B cell (primary cell): ENCODE data around the gene LEMD3. TPM values are rescaled to one million over a fixed set of nuclear protein-coding genes. Genes with fewer than 3 reads are reported as not detected.
A peak's percentile ranks its signal among the peaks of the same experiment; 100 is the strongest.

ENCODE experiments used
- ATAC-seq: fragments of 200-7000 bp; cut with Tn5 transposase; one replicate; pipeline ENCODE4 v1.10.0; 2021; ENCODE audit warnings: low read depth, mild to moderate bottlenecking, moderate number of reproducible peaks, moderate library complexity
- CTCF ChIA-PET: fragments of 350-600 bp; sonication (Branson Sonifier 250); formaldehyde crosslinking; loops from one replicate; lab custom pipeline; 2021; ENCODE audit warnings: antibody characterized with exemption, inconsistent platforms; lab: Charles Lee
- POLR2A ChIA-PET: fragments of 350-600 bp; sonication (Branson Sonifier 250); formaldehyde crosslinking; loops from one replicate; lab custom pipeline; 2021; ENCODE audit warnings: antibody characterized with exemption; lab: Charles Lee
- DNase-seq: peaks from one replicate; pipeline ENCODE4 v3.0.0; 2013
- H2AFZ ChIP-seq: 2 replicates; pipeline ENCODE4 v1.6.1; 2012; ENCODE audit warnings: mild to moderate bottlenecking, low read depth, low read length; ENCODE audit not compliant: insufficient read depth, poor library complexity, severe bottlenecking
- H3K27ac ChIP-seq, 2 donors: 1 replicate in 1 of 2; 2 replicates in 1 of 2; pipeline ENCODE4 v1.5.1; 2012 to 2013; ENCODE audit warnings: low read length in 2 of 2, mild to moderate bottlenecking in 2 of 2, moderate library complexity in 1 of 2
- H3K27me3 ChIP-seq, 4 experiments: fragments of 200-600 bp in 1 of 4; sonication (generic) in 1 of 4; replicated peaks in 1 of 4; 1 replicate in 2 of 4; 2 replicates in 2 of 4; pipeline versions ENCODE4 v1.6.1 to v1.7.0; 2013 to 2016; ENCODE audit warnings: low read length in 3 of 4, mild to moderate bottlenecking in 2 of 4, mixed read lengths in 1 of 4, moderate library complexity in 1 of 4; ENCODE audit not compliant: insufficient read depth in 4 of 4, control insufficient read depth in 3 of 4; ENCODE audit errors: control extremely low read depth in 1 of 4
- H3K36me3 ChIP-seq, 2 experiments: replicated peaks in 1 of 2; 1 replicate in 1 of 2; 2 replicates in 1 of 2; pipeline versions ENCODE4 v1.6.1 to v1.7.1; 2013; ENCODE audit warnings: low read length in 1 of 2; ENCODE audit not compliant: insufficient read depth in 2 of 2, control insufficient read depth in 1 of 2; ENCODE audit errors: control extremely low read depth in 1 of 2, extremely low read depth in 1 of 2
- H3K4me1 ChIP-seq, 2 donors: fragments of 200-600 bp in 1 of 2; sonication (generic) in 1 of 2; 1 replicate in 1 of 2; 2 replicates in 1 of 2; pipeline versions ENCODE4 v1.5.1 to v1.6.1; 2013 to 2017; ENCODE audit warnings: low read length in 2 of 2; ENCODE audit not compliant: control insufficient read depth in 2 of 2, insufficient read depth in 2 of 2
- H3K4me2 ChIP-seq: replicated peaks from 2 replicates; pipeline ENCODE3; 2012; ENCODE audit warnings: mild to moderate bottlenecking, low read depth, low read length; ENCODE audit not compliant: poor library complexity, severe bottlenecking
- H3K4me3 ChIP-seq, 5 experiments: fragments of 200-600 bp in 1 of 5; sonication (generic) in 1 of 5; 1 replicate in 3 of 5; 2 replicates in 2 of 5; pipeline versions ENCODE4 v1.5.1 to v1.7.0; 2011 to 2016; ENCODE audit warnings: low read length in 4 of 5, mild to moderate bottlenecking in 4 of 5, low read depth in 2 of 5, control low read depth in 1 of 5, moderate library complexity in 1 of 5; ENCODE audit not compliant: insufficient read depth in 1 of 5; ENCODE audit errors: control extremely low read depth in 1 of 5, extremely low read depth in 1 of 5
- H3K79me2 ChIP-seq: fragments of 200-600 bp; sonication (generic); one replicate; pipeline ENCODE4 v1.6.0; 2016; ENCODE audit warnings: low read length; ENCODE audit not compliant: control insufficient read depth, insufficient read depth
- H3K9ac ChIP-seq: fragments of 200-600 bp; sonication (generic); 2 replicates; pipeline ENCODE4 v1.6.1; 2017; ENCODE audit warnings: mild to moderate bottlenecking, low read length, moderate library complexity
- H3K9me3 ChIP-seq, 3 donors: one replicate each; pipeline versions ENCODE4 v1.6.1 to v1.7.1; 2013; ENCODE audit warnings: low read length in 2 of 3; ENCODE audit not compliant: control insufficient read depth in 2 of 3, insufficient read depth in 1 of 3; ENCODE audit errors: control extremely low read depth in 1 of 3
- H4K20me1 ChIP-seq: 2 replicates; pipeline ENCODE4 v1.6.0; 2012; ENCODE audit warnings: mild to moderate bottlenecking, low read length; ENCODE audit not compliant: insufficient read depth, control insufficient read depth, poor library complexity, severe bottlenecking
- H3K27ac Mint-ChIP-seq: one replicate; pipeline ENCODE4 v1.8.0; 2021; ENCODE audit warnings: mixed read lengths
- H3K27me3 Mint-ChIP-seq: one replicate; pipeline ENCODE4 v1.8.0; 2021; ENCODE audit warnings: mixed read lengths
- H3K4me1 Mint-ChIP-seq: one replicate; pipeline ENCODE4 v1.8.0; 2021; ENCODE audit warnings: mixed read lengths
- H3K4me3 Mint-ChIP-seq: one replicate; pipeline ENCODE4 v1.8.0; 2021; ENCODE audit warnings: mixed read lengths
- H3K9me3 Mint-ChIP-seq: one replicate; pipeline ENCODE4 v1.8.0; 2022; ENCODE audit warnings: mixed read lengths; ENCODE audit not compliant: insufficient read depth
- EZH2 ChIP-seq: IDR thresholded peaks from 2 replicates; pipeline ENCODE4 v1.6.1; 2012; ENCODE audit warnings: borderline replicate concordance, low read depth, mild to moderate bottlenecking, moderate library complexity, low read length; ENCODE audit not compliant: insufficient read depth, poor library complexity, severe bottlenecking
- WGBS: methylation state at CpG from one replicate; pipeline ENCODE4 v1.1.5; 2013; ENCODE audit warnings: missing lambda C conversion rate; ENCODE audit not compliant: insufficient coverage; 5-methylcytosine and 5-hydroxymethylcytosine counted together
- intact Hi-C: fragments of 100-400 bp; cut with micrococcal nuclease; formaldehyde crosslinking; loops from one replicate; pipeline ENCODE4 v1.10.0; 2022
- polyA plus RNA-seq: library from polyadenylated mRNA; depleted of rRNA; stranded (reverse); fragments of >200 nt; gene quantifications from 2 replicates; pipeline ENCODE4 v1.2.3, GENCODE V29; 2012
- total RNA-seq, 2 donors: library from RNA; stranded (reverse); fragments of 120-200 nt in 1 of 2; gene quantifications; 1 replicate in 1 of 2; 2 replicates in 1 of 2; pipeline versions ENCODE4 v1.2.3 to v1.2.4, GENCODE V29; 2013 to 2022
- TF ChIP-seq, protein P1 (sequence below): fragments of 200-600 bp; IDR thresholded peaks from one replicate; pipeline ENCODE4 v1.8.0; 2022; ENCODE audit warnings: antibody characterized with exemption, mild to moderate bottlenecking

The LEMD3 gene
- total and polyA plus RNA-seq, 2 donors (not counting 1 experiment from before 2014, with no cell fraction given), result 19.4 to 71.8 TPM

- TF ChIP-seq, protein P1, sequence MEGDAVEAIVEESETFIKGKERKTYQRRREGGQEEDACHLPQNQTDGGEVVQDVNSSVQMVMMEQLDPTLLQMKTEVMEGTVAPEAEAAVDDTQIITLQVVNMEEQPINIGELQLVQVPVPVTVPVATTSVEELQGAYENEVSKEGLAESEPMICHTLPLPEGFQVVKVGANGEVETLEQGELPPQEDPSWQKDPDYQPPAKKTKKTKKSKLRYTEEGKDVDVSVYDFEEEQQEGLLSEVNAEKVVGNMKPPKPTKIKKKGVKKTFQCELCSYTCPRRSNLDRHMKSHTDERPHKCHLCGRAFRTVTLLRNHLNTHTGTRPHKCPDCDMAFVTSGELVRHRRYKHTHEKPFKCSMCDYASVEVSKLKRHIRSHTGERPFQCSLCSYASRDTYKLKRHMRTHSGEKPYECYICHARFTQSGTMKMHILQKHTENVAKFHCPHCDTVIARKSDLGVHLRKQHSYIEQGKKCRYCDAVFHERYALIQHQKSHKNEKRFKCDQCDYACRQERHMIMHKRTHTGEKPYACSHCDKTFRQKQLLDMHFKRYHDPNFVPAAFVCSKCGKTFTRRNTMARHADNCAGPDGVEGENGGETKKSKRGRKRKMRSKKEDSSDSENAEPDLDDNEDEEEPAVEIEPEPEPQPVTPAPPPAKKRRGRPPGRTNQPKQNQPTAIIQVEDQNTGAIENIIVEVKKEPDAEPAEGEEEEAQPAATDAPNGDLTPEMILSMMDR, result no peak
- no peak for TF ChIP-seq EZH2
Measured at GRCh38 chr12:65133879-65134278, 35.5 kb upstream of the LEMD3 start.

GRCh38 chr12:65139389-65139788 is 30.0 kb upstream of the LEMD3 start:
- H3K27me3 ChIP-seq, result peaks cover 0 to 7% (median 0%) of the 10 kb centered on the region in 4 experiments
- no peak overlapping the region for H3K4me2 ChIP-seq
- ATAC-seq (no peak), DNase-seq (no peak)
- intact Hi-C loops, result no loop called here
- no peaks in the 10 kb centered on the region for H3K36me3 ChIP-seq
- no peaks in the 10 kb centered on the region for H4K20me1 ChIP-seq
- Mint-ChIP-seq H3K4me3 (no peak overlapping the region), H3K27me3 (peaks cover 16% of the 10 kb centered on the region), H3K9me3 (peaks cover 4% of the 10 kb centered on the region), H3K27ac (no peak overlapping the region), H3K4me1 (peaks cover 7% of the 10 kb centered on the region)
- POLR2A ChIA-PET, result no interaction called here
- H3K9ac ChIP-seq, result no peak overlapping the region
- CTCF ChIA-PET, result no interaction called here
- no peak for TF ChIP-seq EZH2
- TF ChIP-seq, protein P1, result no peak
- no peaks in the 10 kb centered on the region for H3K79me2 ChIP-seq
- H3K4me3 ChIP-seq, result no peak overlapping the region
- H3K27ac ChIP-seq, result no peak overlapping the region
- peak overlapping the region; percentile 17 for H2AFZ ChIP-seq
- WGBS, result 86% methylated on average over 1 of the region's 1 CpG
- peaks cover 5 to 8% of the 10 kb centered on the region in 2 donors for H3K4me1 ChIP-seq
- peaks cover 2 to 4% (median 3%) of the 10 kb centered on the region in 3 donors for H3K9me3 ChIP-seq

More at GRCh38 chr12:65133879-65134278, 35.5 kb upstream of the LEMD3 start:
- H3K9me3 ChIP-seq, result peaks cover 2 to 4% (median 3%) of the 10 kb centered on the region in 3 donors
- ATAC-seq (no peak), DNase-seq (no peak)
- no peak overlapping the region for H3K27ac Mint-ChIP-seq
- H2AFZ ChIP-seq, result no peak overlapping the region
- H3K79me2 ChIP-seq, result no peaks in the 10 kb centered on the region
- no peak overlapping the region for H3K4me2 ChIP-seq
- no peak overlapping the region for H3K4me3 ChIP-seq
- H3K27me3 Mint-ChIP-seq, result peaks cover 16% of the 10 kb centered on the region
- no peaks in the 10 kb centered on the region for H3K27me3 ChIP-seq
- ChIA-PET POLR2A (no interaction called here), CTCF (interaction anchor here (0.7 kb wide), 1 partner anchor 874 kb away, joined by 3 read pairs; no protein-coding TSS in a partner anchor)
- H3K4me1 Mint-ChIP-seq, result no peaks in the 10 kb centered on the region
- no peaks in the 10 kb centered on the region for H4K20me1 ChIP-seq
- peaks cover 4% of the 10 kb centered on the region for H3K9me3 Mint-ChIP-seq
- no peak overlapping the region for H3K27ac ChIP-seq
- H3K36me3 ChIP-seq, result no peaks in the 10 kb centered on the region
- no peak overlapping the region for H3K9ac ChIP-seq
- no peaks in the 10 kb centered on the region for H3K4me1 ChIP-seq
- intact Hi-C loops, result no loop called here
- H3K4me3 Mint-ChIP-seq, result no peak overlapping the region
